ENCODE measurements around the gene LEF1.
"Not testable (repeated sequence)": the region's sequence is repeated elsewhere in the genome, so short reads cannot be mapped to it uniquely, and the experiment has no call there.

LEF1 gene

GRCh38 chr4:108058685-108059440, 109.9 kb downstream of the LEF1 start:
- peak; percentile 66 for DNase-seq (ENCODE audit: low spot score)

- no peak for DNase-seq (ENCODE audit: low spot score)
Observed at GRCh38 chr4:108056418-108056817, 112.3 kb downstream of the LEF1 start.

GRCh38 chr4:108055787-108056186, 112.9 kb downstream of the LEF1 start:
- DNase-seq (ENCODE audit: low spot score): no peak

- DNase-seq (ENCODE audit: low spot score): no peak
Observed at GRCh38 chr4:108054025-108054638, 114.6 kb downstream of the LEF1 start.

- DNase-seq (ENCODE audit: low spot score): no peak
Observed at GRCh38 chr4:108053251-108053711, 115.5 kb downstream of the LEF1 start.

- DNase-seq (ENCODE audit: low spot score): no peak
Observed at GRCh38 chr4:108052558-108053120, 116.1 kb downstream of the LEF1 start.

- DNase-seq (ENCODE audit: low spot score): peak; percentile 80
Observed at GRCh38 chr4:108051343-108051742, 117.4 kb downstream of the LEF1 start.

GRCh38 chr4:108050166-108051111, 118.3 kb downstream of the LEF1 start:
- not testable (repeated sequence) for DNase-seq (ENCODE audit: low spot score)

GRCh38 chr4:108049406-108049805, 119.3 kb downstream of the LEF1 start:
- DNase-seq (ENCODE audit: low spot score): no peak

- no peak for DNase-seq (ENCODE audit: low spot score)
Observed at GRCh38 chr4:108048997-108049396, 119.7 kb downstream of the LEF1 start.

- DNase-seq (ENCODE audit: low spot score): no peak
Observed at GRCh38 chr4:108048157-108048556, 120.6 kb downstream of the LEF1 start.

GRCh38 chr4:108047199-108047598, 121.5 kb downstream of the LEF1 start:
- no peak for DNase-seq (ENCODE audit: low spot score)

GRCh38 chr4:108045687-108046024, 123.1 kb downstream of the LEF1 start:
- no peak for DNase-seq (ENCODE audit: low spot score)

GRCh38 chr4:108044951-108045686, 123.6 kb downstream of the LEF1 start:
- DNase-seq (ENCODE audit: low spot score): no peak

- DNase-seq (ENCODE audit: low spot score): no peak
Observed at GRCh38 chr4:108043526-108043925, 125.2 kb downstream of the LEF1 start.

- DNase-seq (ENCODE audit: low spot score): no peak
Observed at GRCh38 chr4:108042927-108043326, 125.8 kb downstream of the LEF1 start.

GRCh38 chr4:108037884-108038283, 130.8 kb downstream of the LEF1 start:
- DNase-seq (ENCODE audit: low spot score): no peak

GRCh38 chr4:108036213-108036612, 132.5 kb downstream of the LEF1 start:
- no peak for DNase-seq (ENCODE audit: low spot score)

- DNase-seq (ENCODE audit: low spot score): no peak
Observed at GRCh38 chr4:108035691-108036090, 133.0 kb downstream of the LEF1 start.

GRCh38 chr4:108034565-108034964, 134.2 kb downstream of the LEF1 start:
- no peak for DNase-seq (ENCODE audit: low spot score)

GRCh38 chr4:108033348-108033747, 135.4 kb downstream of the LEF1 start:
- no peak for DNase-seq (ENCODE audit: low spot score)
